Spleen (tissue), 11 donors: ENCODE measurements around the gene METTL24. TPM values are rescaled to one million over a fixed set of nuclear protein-coding genes. Genes with fewer than 3 reads are reported as not detected.

Source experiments
- DNase-seq: peaks from one replicate; pipeline ENCODE4 v3.0.0-alpha.2; 2020
- H3K27ac ChIP-seq, 8 donors: fragments of 200-600 bp; sonication (generic) in 7 of 8; 1 replicate in 4 of 8; 2 replicates in 4 of 8; pipeline versions ENCODE4 v1.5.0 to v1.8.0; 2016 to 2021; ENCODE audit warnings: inconsistent platforms in 4 of 8, mild to moderate bottlenecking in 4 of 8, moderate library complexity in 1 of 8
- H3K27me3 ChIP-seq, 7 donors: fragments of 200-600 bp; sonication (generic) in 6 of 7; replicated peaks in 1 of 7; 1 replicate in 4 of 7; 2 replicates in 3 of 7; pipeline versions ENCODE4 v1.5.0 to v1.8.0; 2016 to 2021; ENCODE audit warnings: inconsistent platforms in 3 of 7, mild to moderate bottlenecking in 1 of 7
- H3K36me3 ChIP-seq, 6 donors: fragments of 200-600 bp; sonication (generic) in 5 of 6; 1 replicate in 4 of 6; 2 replicates in 2 of 6; pipeline versions ENCODE4 v1.5.0 to v1.8.0; 2016 to 2021; ENCODE audit warnings: inconsistent platforms in 2 of 6
- H3K4me1 ChIP-seq, 6 donors: fragments of 200-600 bp; sonication (generic) in 5 of 6; 1 replicate in 3 of 6; 2 replicates in 3 of 6; pipeline versions ENCODE4 v1.5.0 to v1.8.0; 2016 to 2021; ENCODE audit warnings: inconsistent platforms in 3 of 6
- H3K4me3 ChIP-seq, 8 donors: fragments of 200-600 bp; sonication (generic) in 7 of 8; 1 replicate in 4 of 8; 2 replicates in 4 of 8; pipeline versions ENCODE4 v1.5.0 to v1.8.0; 2016 to 2021; ENCODE audit warnings: inconsistent platforms in 4 of 8, mild to moderate bottlenecking in 4 of 8, moderate library complexity in 2 of 8
- H3K9me3 ChIP-seq, 8 donors: fragments of 200-600 bp; sonication (generic) in 7 of 8; 1 replicate in 4 of 8; 2 replicates in 4 of 8; pipeline versions ENCODE4 v1.5.0 to v1.8.0; 2016 to 2021; ENCODE audit warnings: inconsistent platforms in 4 of 8
- POLR2A ChIP-seq, 3 donors: fragments of 450-650 bp; IDR thresholded peaks; one replicate each; pipeline ENCODE4 v1.5.1; 2017; ENCODE audit warnings: antibody characterized with exemption in 3 of 3, mild to moderate bottlenecking in 1 of 3
- POLR2AphosphoS5 ChIP-seq, 3 donors: sonication (generic); formaldehyde crosslinking; IDR thresholded peaks; one replicate each; pipeline ENCODE4 v1.5.1; 2017; ENCODE audit warnings: antibody characterized with exemption in 3 of 3
- WGBS, 5 donors: extraction: QIAGEN DNeasy Blood & Tissue Kit in 3 of 5; methylation state at CpG; one replicate each; pipeline versions ENCODE4 v1.1.5 to v1.1.7; 2013 to 2018; 5-methylcytosine and 5-hydroxymethylcytosine counted together
- intact Hi-C: fragments of 100-400 bp; cut with DNase I; formaldehyde crosslinking; loops from one replicate; pipeline ENCODE4 v1.15.0; 2023; ENCODE audit warnings: low total_unique reads
- polyA plus RNA-seq, 3 donors: library from polyadenylated mRNA; stranded (reverse); fragments of 200-250 nt; gene quantifications; one replicate each; pipeline ENCODE4 v1.2.1, GENCODE V29; 2013
- total RNA-seq, 7 donors: library from RNA; depleted of rRNA in 3 of 7; stranded (reverse); fragments of >200 nt in 3 of 7; fragmentation: NEBNext Ultra II Directional in 4 of 7; extraction: Animal tissue kit (Norgen Biotek cat#: 25700) in 4 of 7; gene quantifications; one replicate each; pipeline versions ENCODE4 v1.1.0 to v1.2.1, GENCODE V29; 2016 to 2021
- TF ChIP-seq, protein P1 (sequence below), 11 experiments: fragments of 200-600 bp in 7 of 11; fragments of 450-650 bp in 4 of 11; sonication (generic) in 4 of 11; IDR thresholded peaks in 8 of 11; conservative IDR thresholded peaks in 3 of 11; 1 replicate in 7 of 11; 2 replicates in 4 of 11; pipeline versions ENCODE4 v1.4.0 to v1.8.0; 2016 to 2021; ENCODE audit warnings: antibody characterized with exemption in 11 of 11, inconsistent platforms in 4 of 11, mild to moderate bottlenecking in 1 of 11
- donor health status: healthy with polysubstance abuse.
- donor health status: DM: no; HTN: no; CAD: no; lungs with moderate emphysema.
- donor health status: DM: no; HTN: no; CAD: no.
- donor health status: Bipolar disorder and iron deficiency.
- donor health status: healthy.
- donor health status: DM: no; HTN: no; CAD: no.
- donor health status: DM: yes; HTN: yes; CAD: no.

The METTL24 gene
- total and polyA plus RNA-seq, 10 donors = 0.67 to 1.2 (median 0.98) TPM; not detected in 5

DNA sequence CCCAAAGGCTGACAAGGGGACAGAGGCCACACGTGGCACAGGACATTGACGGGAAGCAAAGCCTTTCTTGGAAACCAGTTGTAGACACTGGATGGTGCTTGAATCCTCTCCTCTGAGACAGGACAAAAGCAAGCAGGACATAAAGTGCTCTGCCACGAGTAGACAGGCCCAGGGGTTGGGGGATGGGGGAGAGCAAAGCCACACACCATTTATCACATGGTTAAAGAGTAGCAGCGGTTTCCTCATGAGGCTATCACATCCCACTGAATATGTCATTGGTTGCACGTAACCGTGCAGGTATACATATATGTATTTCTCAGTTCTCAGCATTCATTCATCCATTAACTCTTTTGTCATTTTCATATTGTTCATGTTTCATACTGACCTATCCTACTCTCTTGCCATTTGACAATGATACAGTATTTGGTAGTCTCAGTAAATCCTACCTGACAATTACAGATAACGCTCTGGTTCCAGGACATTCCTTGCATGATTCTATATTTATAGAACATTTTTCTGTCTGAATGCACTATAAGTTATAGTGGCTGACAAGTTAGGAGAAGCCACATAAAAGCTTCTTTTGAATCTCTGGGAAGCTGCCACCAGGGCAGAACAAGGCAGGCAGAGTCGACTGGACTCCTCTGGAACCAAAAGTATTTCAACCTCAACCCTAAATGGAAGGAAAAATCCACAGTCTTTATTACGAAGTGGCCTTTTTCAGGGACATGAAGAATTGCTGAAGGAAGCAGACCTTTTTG lies 23.5 kb downstream of the METTL24 start:
- no peak for DNase-seq
- no peaks in the 10 kb centered on the region for H3K36me3 ChIP-seq
- H3K9me3 ChIP-seq = no peaks in the 10 kb centered on the region
- H3K27me3 ChIP-seq = no peaks in the 10 kb centered on the region
- H3K27ac ChIP-seq = no peak overlapping the region
- intact Hi-C loops = no loop called here
- H3K4me1 ChIP-seq = no peaks in the 10 kb centered on the region
- WGBS, 5 donors = 57 to 76% (median 62%) methylated on average over 9 of the region's 9 CpGs
- no peak overlapping the region for H3K4me3 ChIP-seq
- TF ChIP-seq POLR2A (IDR thresholded peaks at IDR 0.05) = no peak

DNA sequence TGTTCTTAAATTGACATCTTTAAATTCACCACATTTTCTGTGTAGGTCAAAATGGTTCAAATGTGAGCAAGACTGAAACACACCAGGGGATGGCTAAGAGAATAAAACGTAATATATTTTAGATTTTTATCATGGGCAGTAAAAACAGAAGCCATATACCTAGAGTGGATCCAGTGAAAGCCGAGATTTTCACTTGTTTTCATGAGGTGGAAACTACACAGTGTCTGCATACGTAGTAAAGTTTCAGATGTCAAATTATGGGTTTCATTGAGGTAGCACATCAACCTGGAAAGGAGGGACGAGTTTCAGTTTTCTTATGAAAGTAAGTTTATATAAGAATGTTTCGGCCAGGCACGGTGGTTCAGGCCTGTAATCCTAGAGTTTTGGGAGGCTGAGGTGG lies 25.9 kb downstream of the METTL24 start:
- 76 to 93% (median 84%) methylated on average over 6 of the region's 6 CpGs for WGBS, 5 donors

DNA sequence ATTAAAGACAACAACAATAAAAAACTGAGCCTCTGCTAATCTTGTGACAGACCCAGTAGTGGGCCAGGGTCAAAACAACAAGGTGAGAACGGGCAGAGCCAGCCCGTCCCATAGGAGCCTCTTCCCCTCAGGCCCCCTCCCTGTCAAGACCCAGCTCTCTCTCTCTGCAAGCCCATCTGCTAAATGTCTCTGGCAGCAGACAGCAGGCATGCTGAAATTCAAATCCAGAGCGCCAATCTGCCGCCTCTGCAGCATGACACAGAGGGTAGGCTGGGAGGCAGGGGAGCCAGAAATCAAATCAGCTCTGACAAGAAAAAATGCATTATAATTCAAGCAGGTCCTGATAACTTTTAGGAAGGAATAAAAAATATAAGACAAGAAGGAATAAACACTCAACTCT lies 26.3 kb downstream of the METTL24 start:
- TF ChIP-seq POLR2AphosphoS5 (IDR thresholded peaks at IDR 0.05) = no peak
- no peak for TF ChIP-seq POLR2A (IDR thresholded peaks at IDR 0.05)
- TF ChIP-seq, protein P1, sequence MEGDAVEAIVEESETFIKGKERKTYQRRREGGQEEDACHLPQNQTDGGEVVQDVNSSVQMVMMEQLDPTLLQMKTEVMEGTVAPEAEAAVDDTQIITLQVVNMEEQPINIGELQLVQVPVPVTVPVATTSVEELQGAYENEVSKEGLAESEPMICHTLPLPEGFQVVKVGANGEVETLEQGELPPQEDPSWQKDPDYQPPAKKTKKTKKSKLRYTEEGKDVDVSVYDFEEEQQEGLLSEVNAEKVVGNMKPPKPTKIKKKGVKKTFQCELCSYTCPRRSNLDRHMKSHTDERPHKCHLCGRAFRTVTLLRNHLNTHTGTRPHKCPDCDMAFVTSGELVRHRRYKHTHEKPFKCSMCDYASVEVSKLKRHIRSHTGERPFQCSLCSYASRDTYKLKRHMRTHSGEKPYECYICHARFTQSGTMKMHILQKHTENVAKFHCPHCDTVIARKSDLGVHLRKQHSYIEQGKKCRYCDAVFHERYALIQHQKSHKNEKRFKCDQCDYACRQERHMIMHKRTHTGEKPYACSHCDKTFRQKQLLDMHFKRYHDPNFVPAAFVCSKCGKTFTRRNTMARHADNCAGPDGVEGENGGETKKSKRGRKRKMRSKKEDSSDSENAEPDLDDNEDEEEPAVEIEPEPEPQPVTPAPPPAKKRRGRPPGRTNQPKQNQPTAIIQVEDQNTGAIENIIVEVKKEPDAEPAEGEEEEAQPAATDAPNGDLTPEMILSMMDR (IDR thresholded peaks at IDR 0.05 in 8 of 11, conservative IDR thresholded peaks at IDR 0.05 in 3 of 11) = no peak
- DNase-seq = no peak
- H3K36me3 ChIP-seq = no peaks in the 10 kb centered on the region
- no peak overlapping the region for H3K27ac ChIP-seq
- 81 to 92% (median 86%) methylated on average over 4 of the region's 4 CpGs for WGBS, 5 donors
- H3K9me3 ChIP-seq = no peaks in the 10 kb centered on the region
- no peaks in the 10 kb centered on the region for H3K27me3 ChIP-seq
- H3K4me1 ChIP-seq = peaks cover 0 to 5% (median 0%) of the 10 kb centered on the region in 6 donors
- intact Hi-C loops = no loop called here
- no peak overlapping the region for H3K4me3 ChIP-seq

More for the DNA sequence above, 25.9 kb downstream of the METTL24 start:
- DNase-seq = no peak
- Histone ChIP-seq H3K9me3 (no peaks in the 10 kb centered on the region), H3K27me3 (no peaks in the 10 kb centered on the region), H3K4me3 (no peak overlapping the region), H3K4me1 (peaks cover 0 to 5% (median 0%) of the 10 kb centered on the region in 6 donors), H3K36me3 (no peaks in the 10 kb centered on the region), H3K27ac (no peak overlapping the region)
- intact Hi-C loops = no loop called here
- TF ChIP-seq POLR2AphosphoS5 (IDR thresholded peaks at IDR 0.05) = no peak
- TF ChIP-seq POLR2A (IDR thresholded peaks at IDR 0.05) = no peak
- TF ChIP-seq, protein P1 (IDR thresholded peaks at IDR 0.05 in 8 of 11, conservative IDR thresholded peaks at IDR 0.05 in 3 of 11) = no peak

DNA sequence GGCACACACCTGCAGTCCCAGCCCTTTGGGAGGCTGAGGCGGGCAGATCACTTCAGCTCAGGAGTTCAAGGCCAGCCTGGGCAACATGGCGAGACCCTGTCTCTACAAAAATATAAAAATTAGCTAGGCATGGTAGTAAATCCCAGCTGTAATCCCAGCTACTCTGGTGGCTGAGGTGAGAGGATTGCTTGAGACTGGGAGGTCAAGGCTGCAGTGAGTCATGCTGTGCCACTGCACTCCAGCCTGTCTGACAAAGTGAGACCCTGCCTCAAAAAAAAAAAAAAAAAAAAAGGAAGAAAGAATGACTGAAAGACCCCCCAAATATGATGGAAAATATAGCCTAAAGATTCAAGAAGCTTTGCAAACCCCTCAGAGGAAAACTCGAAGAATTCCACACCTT lies 26.8 kb downstream of the METTL24 start:
- peaks cover 0 to 5% (median 0%) of the 10 kb centered on the region in 6 donors for H3K4me1 ChIP-seq
- H3K36me3 ChIP-seq = no peaks in the 10 kb centered on the region
- intact Hi-C loops = no loop called here
- H3K4me3 ChIP-seq = no peak overlapping the region
- TF ChIP-seq POLR2AphosphoS5 (IDR thresholded peaks at IDR 0.05) (no peak), POLR2A (IDR thresholded peaks at IDR 0.05) (no peak)
- TF ChIP-seq, protein P1 (IDR thresholded peaks at IDR 0.05 in 8 of 11, conservative IDR thresholded peaks at IDR 0.05 in 3 of 11) = no peak
- H3K27me3 ChIP-seq = no peaks in the 10 kb centered on the region
- no peak overlapping the region for H3K27ac ChIP-seq
- WGBS, 5 donors = 82 to 95% (median 88%) methylated on average over 3 of the region's 3 CpGs
- no peak for DNase-seq
- H3K9me3 ChIP-seq = no peaks in the 10 kb centered on the region
